SIG-M5 treated with dmso at 0.1 percent for 504 hours (cell line): Measurements from ENCODE around the gene SH2B3.

Source experiments
- DNase-seq: peaks from one replicate; lab custom pipeline; 2025; ENCODE audit not compliant: unreplicated experiment; lab: John Stamatoyannopoulos, UW

SH2B3 gene

DNA sequence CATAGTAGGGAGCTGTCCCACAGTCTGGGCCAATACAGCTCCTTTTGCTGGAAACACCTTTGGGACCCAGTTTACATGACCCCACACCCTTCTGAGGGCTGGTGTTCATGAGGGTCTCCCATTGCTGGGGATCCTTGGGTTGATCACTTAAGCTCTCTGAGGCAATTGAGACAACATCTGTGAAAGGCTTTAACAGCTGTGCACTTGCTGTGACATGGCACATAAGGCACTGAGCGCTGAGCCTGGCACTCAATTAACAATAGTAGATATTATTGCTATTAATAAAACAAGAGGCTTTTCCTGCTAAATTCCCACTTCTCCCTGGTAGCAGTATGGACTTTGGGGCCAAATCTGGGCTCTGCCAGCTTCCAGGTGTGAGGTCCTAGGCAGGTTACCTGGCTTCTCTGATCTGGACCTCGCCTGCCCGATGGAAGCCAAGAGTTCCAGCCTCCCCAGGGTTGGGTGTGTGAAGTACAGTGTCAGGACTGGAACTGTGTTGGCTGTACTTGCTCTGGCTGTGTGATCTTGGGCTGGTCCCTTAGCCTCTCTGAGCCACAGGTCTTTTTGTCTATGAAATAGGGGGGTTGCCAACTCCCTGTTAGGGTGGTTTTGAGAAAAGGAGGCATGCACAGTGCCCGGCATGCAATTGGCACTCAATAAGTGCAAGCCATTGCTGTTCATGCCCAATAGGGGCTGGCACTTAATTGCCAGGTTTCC lies 3.1 kb downstream of the SH2B3 start:
- DNase-seq = no peak

GRCh38 chr12:111409403-111409779 lies 3.7 kb downstream of the SH2B3 start:
- DNase-seq = no peak

- DNase-seq = no peak
Observed at GRCh38 chr12:111409780-111410430, 4.2 kb downstream of the SH2B3 start.

DNA sequence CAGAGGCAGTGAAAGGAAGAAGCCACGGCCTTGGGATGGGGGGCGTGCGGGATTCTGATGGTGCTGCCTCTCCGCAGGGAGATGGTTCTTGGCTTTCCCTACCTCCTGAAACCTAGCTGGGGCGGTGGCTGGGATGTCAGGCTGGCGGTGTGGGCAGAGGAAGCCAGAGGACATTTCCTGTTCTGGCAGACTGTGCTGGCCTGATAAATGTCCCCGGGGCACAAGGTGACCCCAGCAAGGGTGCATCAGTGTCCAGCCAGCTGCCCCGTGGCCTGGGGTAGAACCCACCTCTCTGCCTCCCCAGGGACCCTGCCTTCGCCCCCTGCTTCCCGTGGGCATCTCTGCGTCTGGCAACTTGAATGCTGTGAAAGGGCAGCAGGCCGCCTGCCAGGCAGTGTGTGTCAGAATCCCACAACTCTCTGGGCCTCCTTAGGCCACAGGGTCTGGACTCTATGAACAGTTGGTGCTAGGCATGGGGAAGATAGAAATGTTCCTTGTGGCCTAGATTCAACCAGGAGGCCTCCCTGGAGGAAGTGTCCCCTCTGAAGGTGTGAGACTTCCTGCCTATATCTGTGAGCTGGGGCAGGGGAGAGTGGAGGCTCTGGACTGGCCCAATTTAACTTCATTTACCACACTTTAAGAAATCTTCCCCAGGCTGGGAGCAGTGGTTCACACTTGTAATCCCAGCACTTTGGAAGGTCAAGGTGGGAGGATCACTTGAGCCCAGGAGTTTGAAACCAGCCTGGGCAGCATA lies 4.9 kb downstream of the SH2B3 start:
- no peak for DNase-seq

GRCh38 chr12:111411185-111411764 lies 5.6 kb downstream of the SH2B3 start:
- no peak for DNase-seq

GRCh38 chr12:111412007-111412829 lies 6.5 kb downstream of the SH2B3 start:
- no peak for DNase-seq

DNA sequence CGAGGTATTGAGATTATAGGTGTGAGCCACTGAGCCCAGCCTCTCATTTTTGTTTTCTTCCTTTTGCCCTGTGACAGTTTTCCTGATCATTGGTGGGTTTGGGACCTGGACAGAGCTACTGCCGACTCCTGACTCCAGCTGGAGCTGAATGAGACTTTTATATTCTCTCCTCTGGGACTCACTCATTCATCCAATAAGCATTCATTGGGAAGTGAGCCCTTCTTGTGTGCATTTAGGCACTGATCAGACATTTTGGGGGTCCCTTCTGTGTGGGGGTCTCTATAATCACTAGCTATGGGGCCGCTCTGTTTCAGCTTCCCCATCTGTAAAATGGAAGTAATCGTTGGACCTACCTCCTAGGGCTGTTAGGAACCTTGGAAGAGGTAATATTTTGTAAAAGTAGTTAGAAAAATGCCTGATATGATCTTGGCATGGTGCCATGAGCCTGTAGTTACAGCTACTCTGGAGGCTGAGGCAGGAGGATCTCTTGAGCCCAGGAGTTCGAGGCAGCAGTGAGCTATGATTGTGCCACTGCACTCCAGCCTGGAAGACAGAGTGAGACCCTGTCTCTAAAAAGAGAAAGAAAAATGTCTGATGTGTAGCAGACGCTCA lies 7.2 kb downstream of the SH2B3 start:
- DNase-seq = no peak

- DNase-seq = no peak
Observed at GRCh38 chr12:111413442-111414086, 7.8 kb downstream of the SH2B3 start.

DNA sequence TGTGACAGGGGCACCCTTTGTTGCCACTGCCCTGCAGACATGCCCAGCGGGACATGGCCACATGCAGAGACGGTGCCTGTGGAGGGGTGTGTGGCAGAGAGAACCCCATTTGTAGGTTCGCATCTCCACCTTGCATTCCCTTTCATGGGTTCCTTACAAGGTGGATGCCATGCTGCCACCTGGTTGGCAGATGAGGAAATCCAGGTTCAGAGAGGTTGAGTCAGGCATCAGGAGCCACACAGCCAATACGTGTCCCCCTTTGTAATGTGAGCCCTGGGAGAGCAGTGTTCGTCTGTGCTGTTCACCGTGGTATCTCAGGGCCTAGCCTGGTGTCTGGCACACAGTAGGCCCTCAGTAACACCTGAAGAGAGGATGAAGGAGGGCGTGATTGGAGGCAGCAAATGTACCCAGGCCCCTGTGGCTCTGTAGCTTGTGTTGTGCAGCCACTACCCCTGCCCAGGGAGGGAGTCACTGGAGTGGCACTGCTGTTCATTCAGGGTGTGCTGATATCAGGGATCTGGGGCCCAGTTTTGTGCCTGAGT lies 9.1 kb downstream of the SH2B3 start:
- no peak for DNase-seq

- DNase-seq = no peak
Observed at GRCh38 chr12:111417290-111417689, 11.6 kb downstream of the SH2B3 start.

DNA sequence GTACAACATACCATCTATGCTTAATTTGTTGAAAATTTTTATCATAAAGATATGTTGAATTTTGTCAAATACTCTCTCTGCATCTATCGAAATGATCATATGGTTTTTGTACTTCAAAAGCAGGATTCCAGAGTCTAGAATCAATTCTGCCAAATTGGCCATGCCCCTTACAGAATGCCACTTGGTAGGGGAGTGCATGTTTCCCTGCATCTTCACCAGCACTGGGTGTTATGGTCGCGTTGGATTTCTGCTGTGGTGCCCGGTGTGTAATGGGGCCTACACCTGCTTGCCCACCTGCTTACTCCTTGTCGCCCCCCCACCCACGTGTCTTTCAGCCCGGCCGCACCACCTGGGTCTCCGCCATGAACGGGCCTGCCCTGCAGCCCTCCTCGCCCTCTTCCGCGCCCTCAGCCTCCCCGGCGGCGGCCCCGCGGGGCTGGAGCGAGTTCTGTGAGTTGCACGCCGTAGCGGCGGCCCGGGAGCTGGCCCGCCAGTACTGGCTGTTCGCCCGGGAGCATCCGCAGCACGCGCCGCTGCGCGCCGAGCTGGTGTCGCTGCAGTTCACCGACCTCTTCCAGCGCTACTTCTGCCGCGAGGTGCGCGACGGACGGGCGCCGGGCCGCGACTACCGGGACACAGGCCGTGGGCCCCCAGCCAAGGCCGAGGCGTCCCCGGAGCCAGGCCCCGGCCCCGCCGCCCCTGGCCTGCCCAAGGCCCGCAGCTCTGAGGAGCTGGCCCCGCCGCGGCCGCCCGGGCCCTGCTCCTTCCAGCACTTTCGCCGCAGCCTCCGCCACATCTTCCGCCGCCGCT lies 12.3 kb downstream of the SH2B3 start:
- DNase-seq = no peak

- no peak for DNase-seq
Observed at GRCh38 chr12:111418594-111418880, 12.8 kb downstream of the SH2B3 start.

- DNase-seq = no peak
Observed at GRCh38 chr12:111419784-111420183, 14.1 kb downstream of the SH2B3 start.

DNA sequence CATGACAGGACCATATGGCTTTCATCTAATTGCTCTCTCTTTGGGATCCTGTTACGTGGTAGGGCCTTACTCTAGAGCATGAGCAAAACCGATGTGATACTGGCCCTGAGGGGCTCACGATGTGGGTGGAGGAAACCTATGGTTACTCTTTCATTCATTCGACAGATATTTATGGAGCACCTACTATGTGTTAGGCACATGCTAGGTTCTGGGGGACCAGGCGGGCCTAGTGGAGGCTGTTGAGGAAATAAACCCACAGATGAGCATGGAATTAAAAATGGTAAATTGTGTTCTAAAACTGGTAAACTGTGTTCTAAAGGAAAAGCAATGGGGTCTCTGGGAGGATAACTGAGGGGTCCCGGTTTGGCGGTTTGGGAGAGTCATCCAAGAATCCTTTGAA lies 14.8 kb downstream of the SH2B3 start:
- DNase-seq = no peak

GRCh38 chr12:111424189-111424792 lies 18.6 kb downstream of the SH2B3 start:
- DNase-seq = no peak

GRCh38 chr12:111424793-111425251 lies 19.1 kb downstream of the SH2B3 start:
- no peak for DNase-seq

DNA sequence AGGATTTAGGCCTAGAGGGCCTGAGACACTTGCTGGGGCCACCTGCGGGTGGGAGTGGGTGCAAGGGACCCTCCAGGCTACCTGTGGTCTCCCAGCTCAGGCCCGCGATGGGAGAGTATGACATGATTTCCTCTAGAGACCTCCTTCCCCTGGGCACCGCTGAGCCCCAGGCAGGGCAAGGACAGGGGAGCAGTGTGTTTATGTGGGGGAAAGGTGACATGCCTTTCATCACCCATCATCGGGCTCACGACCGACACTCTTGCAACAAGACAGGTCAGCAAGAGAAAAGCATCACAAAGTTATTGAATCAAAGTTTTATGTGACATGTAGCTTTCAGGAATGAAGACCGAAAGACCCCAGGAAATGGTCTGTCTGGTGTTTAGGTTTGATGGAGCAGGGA lies 19.9 kb downstream of the SH2B3 start:
- no peak for DNase-seq

GRCh38 chr12:111426344-111427185 lies 20.8 kb downstream of the SH2B3 start:
- DNase-seq = no peak
